Astrocyte (in vitro differentiated cells and primary cell): ENCODE data around the gene LRP1B.

Source experiments
- CTCF ChIP-seq: IDR thresholded peaks from 2 replicates; pipeline ENCODE4 v1.5.1; 2011; ENCODE audit warnings: low read depth, mild to moderate bottlenecking, inconsistent platforms, low read length, moderate library complexity; ENCODE audit not compliant: insufficient read depth
- EZH2 ChIP-seq: IDR thresholded peaks from 2 replicates; pipeline ENCODE4 v1.6.1; 2012; ENCODE audit warnings: mild to moderate bottlenecking, low read length, inconsistent platforms; ENCODE audit not compliant: insufficient read depth

- TF ChIP-seq CTCF: no peak
- TF ChIP-seq EZH2: no peak
Measured at GRCh38 chr2:142041105-142041504, 89.7 kb downstream of the LRP1B start.
